HL-60 (cell line): Measurements from ENCODE around the gene NARS2.

Experiments used
- CTCF ChIP-seq: IDR thresholded peaks from one replicate; pipeline ENCODE4 v1.5.1; 2011; ENCODE audit warnings: low read length, control low read depth, inconsistent platforms; ENCODE audit not compliant: insufficient read depth
- GABPA ChIP-seq: IDR thresholded peaks from 2 replicates; pipeline ENCODE4 v1.6.1; 2012; ENCODE audit warnings: low read depth
- POLR2AphosphoS5 ChIP-seq: IDR thresholded peaks from 2 replicates; pipeline ENCODE4 v1.6.1; 2012; ENCODE audit warnings: low read depth
- REST ChIP-seq: IDR thresholded peaks from 2 replicates; pipeline ENCODE4 v1.6.1; 2012; ENCODE audit warnings: low read depth; ENCODE audit not compliant: insufficient replicate concordance
- SPI1 ChIP-seq: IDR thresholded peaks from 2 replicates; pipeline ENCODE4 v1.6.1; 2012; ENCODE audit warnings: low read depth, mild to moderate bottlenecking, borderline replicate concordance

- TF ChIP-seq CTCF (no peak), REST (no peak), GABPA (no peak), POLR2AphosphoS5 (no peak), SPI1 (no peak)
Measured at GRCh38 chr11:78446210-78446609, 128.5 kb downstream of the NARS2 start.
